Measurements from ENCODE around the gene REM2.

The REM2 gene

GRCh38 chr14:22875003-22875747 lies 7.8 kb upstream of the REM2 start:
- DNase-seq, result no peak

GRCh38 chr14:22875748-22876319 lies 7.2 kb upstream of the REM2 start:
- no peak for DNase-seq

- DNase-seq, result no peak
Observed at GRCh38 chr14:22877000-22877501, 6.0 kb upstream of the REM2 start.

- no peak for DNase-seq
Observed at GRCh38 chr14:22878271-22879246, 4.5 kb upstream of the REM2 start.

GRCh38 chr14:22882064-22882463 lies 958 bp upstream of the REM2 start:
- no peak for DNase-seq

GRCh38 chr14:22882529-22883172 lies 371 bp upstream of the REM2 start:
- DNase-seq, result peak; percentile 25 to 32

- DNase-seq, result no peak
Observed at GRCh38 chr14:22884076-22884737, 1.2 kb downstream of the REM2 start.

- DNase-seq, result no peak
Observed at GRCh38 chr14:22884738-22885523, 1.9 kb downstream of the REM2 start.

GRCh38 chr14:22885975-22886374 lies 3.0 kb downstream of the REM2 start:
- DNase-seq, result no peak

GRCh38 chr14:22886500-22887259 lies 3.7 kb downstream of the REM2 start:
- DNase-seq, result peak; percentile 77 to 78

GRCh38 chr14:22887260-22887989 lies 4.4 kb downstream of the REM2 start:
- DNase-seq, result peak; percentile 31 to 44

GRCh38 chr14:22887990-22888378 lies 5.0 kb downstream of the REM2 start:
- peak; percentile 45 to 60 for DNase-seq

GRCh38 chr14:22888662-22889061 lies 5.6 kb downstream of the REM2 start:
- DNase-seq, result no peak

GRCh38 chr14:22890416-22890815 lies 7.4 kb downstream of the REM2 start:
- DNase-seq, result no peak

GRCh38 chr14:22892488-22892887 lies 9.5 kb downstream of the REM2 start:
- DNase-seq, result no peak

- DNase-seq, result no peak
Observed at GRCh38 chr14:22893706-22894105, 10.7 kb downstream of the REM2 start.

GRCh38 chr14:22895402-22895801 lies 12.4 kb downstream of the REM2 start:
- no peak for DNase-seq

GRCh38 chr14:22896356-22896755 lies 13.3 kb downstream of the REM2 start:
- DNase-seq, result no peak

- no peak for DNase-seq
Observed at GRCh38 chr14:22896760-22897159, 13.7 kb downstream of the REM2 start.

- DNase-seq, result no peak
Observed at GRCh38 chr14:22897357-22897756, 14.3 kb downstream of the REM2 start.
